Karpas-422 (cell line): ENCODE results near the gene TRPT1. TPM values are rescaled to one million over a fixed set of nuclear protein-coding genes. Genes with fewer than 3 reads are reported as not detected.

Experiments
- DNase-seq: peaks from one replicate; pipeline ENCODE4 v3.0.0-alpha.2; 2015
- H2AFZ ChIP-seq: fragments of 200-600 bp; sonication (generic); 2 replicates; pipeline ENCODE4 v1.6.1; 2014; ENCODE audit warnings: antibody characterized with exemption, low read length, mixed read lengths
- H3K27ac ChIP-seq: fragments of 200-600 bp; sonication (generic); 2 replicates; pipeline ENCODE4 v1.5.1; 2014; ENCODE audit warnings: mild to moderate bottlenecking, low read length, moderate library complexity
- H3K27me3 ChIP-seq: fragments of 200-600 bp; sonication (generic); 2 replicates; pipeline ENCODE4 v1.6.1; 2014; ENCODE audit warnings: low read length, mixed read lengths
- H3K36me3 ChIP-seq: fragments of 200-600 bp; sonication (generic); 2 replicates; pipeline ENCODE4 v1.6.1; 2014; ENCODE audit warnings: low read length, mixed read lengths; ENCODE audit not compliant: insufficient read depth
- H3K4me1 ChIP-seq: fragments of 200-600 bp; sonication (generic); 2 replicates; pipeline ENCODE4 v1.6.1; 2014; ENCODE audit warnings: mild to moderate bottlenecking, low read length, mixed read lengths
- H3K4me2 ChIP-seq: fragments of 200-600 bp; sonication (generic); 2 replicates; pipeline ENCODE4 v1.6.1; 2014; ENCODE audit warnings: low read length, low read depth, mild to moderate bottlenecking; ENCODE audit not compliant: poor library complexity, severe bottlenecking
- H3K4me3 ChIP-seq: fragments of 200-600 bp; sonication (generic); 2 replicates; pipeline ENCODE4 v1.5.1; 2014; ENCODE audit warnings: mild to moderate bottlenecking, antibody characterized with exemption, low read length, mixed read lengths
- H3K79me2 ChIP-seq: fragments of 200-600 bp; sonication (generic); 2 replicates; pipeline ENCODE4 v1.6.1; 2014; ENCODE audit warnings: mild to moderate bottlenecking, low read length, mixed read lengths
- H3K9ac ChIP-seq: fragments of 200-600 bp; sonication (generic); 2 replicates; pipeline ENCODE4 v1.6.0; 2014; ENCODE audit warnings: low read length
- H3K9me2 ChIP-seq: fragments of 200-600 bp; sonication (generic), shearing (Covaris generic); replicated peaks from 2 replicates; pipeline ENCODE4 v1.6.0; 2014; ENCODE audit warnings: mild to moderate bottlenecking, low read length, moderate library complexity; ENCODE audit not compliant: insufficient read depth
- H3K9me3 ChIP-seq: fragments of 300-700, 200-600 bp; sonication (generic); 2 replicates; pipeline ENCODE4 v1.6.1; 2014; ENCODE audit warnings: low read length, mixed read lengths
- H4K20me1 ChIP-seq: fragments of 200-600 bp; sonication (generic); 2 replicates; pipeline ENCODE4 v1.6.1; 2014; ENCODE audit warnings: mild to moderate bottlenecking, antibody characterized with exemption, low read length, low read depth; ENCODE audit not compliant: insufficient read depth
- total RNA-seq: library from RNA; depleted of rRNA; stranded (reverse); fragments of >200 nt; shearing (Covaris generic); gene quantifications from 2 replicates; pipeline ENCODE4 v1.2.3, GENCODE V29; 2014; ENCODE audit warnings: low replicate concordance

Gene TRPT1
- total RNA-seq, 1 experiment from 2014 or later: 90.4 TPM

DNA sequence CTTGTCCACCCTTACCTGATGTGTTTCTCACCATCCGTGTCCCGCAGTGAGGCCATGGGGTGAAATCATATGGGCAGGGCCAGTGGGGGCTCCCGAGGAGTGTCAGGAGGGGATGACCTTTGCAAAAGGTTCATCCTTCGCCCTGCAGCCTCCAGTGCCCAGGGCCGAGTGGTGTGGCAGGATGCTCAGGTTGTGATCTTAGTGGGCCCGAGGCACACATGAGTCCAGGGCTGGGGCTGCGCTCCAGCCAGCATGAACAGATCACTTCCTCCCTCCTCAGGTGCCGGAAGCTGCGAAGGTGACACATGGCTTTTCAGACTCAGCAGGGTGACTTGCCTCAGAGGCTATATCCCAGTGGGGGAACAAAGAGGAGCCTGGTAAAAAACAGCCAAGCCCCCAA is 12.1 kb upstream of the TRPT1 start:
- no peak overlapping the region for H3K9ac ChIP-seq

GRCh38 chr11:64237484-64237951 is 11.5 kb upstream of the TRPT1 start:
- Histone ChIP-seq H3K36me3 (0 out of 2 replicates have a peak, but pooled peaks cover 5% of the 10 kb centered on the region), H3K9ac (no peak overlapping the region), H3K27ac (no peak overlapping the region), H3K27me3 (no peaks in the 10 kb centered on the region), H4K20me1 (0 out of 2 replicates have a peak, but pooled peaks cover 7% of the 10 kb centered on the region), H3K79me2 (peaks cover 20% of the 10 kb centered on the region), H3K9me2 (no peaks in the 10 kb centered on the region), H2AFZ (no peak overlapping the region), H3K4me2 (no peak overlapping the region), H3K4me1 (peaks cover 48% of the 10 kb centered on the region), H3K9me3 (no peaks in the 10 kb centered on the region), H3K4me3 (no peak overlapping the region)
- no peak for DNase-seq

More for the DNA sequence above, 12.1 kb upstream of the TRPT1 start:
- no peaks in the 10 kb centered on the region for H3K27me3 ChIP-seq
- H3K36me3 ChIP-seq: 0 out of 2 replicates have a peak, but pooled peaks cover 5% of the 10 kb centered on the region
- peaks cover 48% of the 10 kb centered on the region for H3K4me1 ChIP-seq
- no peaks in the 10 kb centered on the region for H3K9me2 ChIP-seq
- no peak overlapping the region for H3K4me3 ChIP-seq
- DNase-seq: no peak
- peaks cover 7% of the 10 kb centered on the region; the same call in 1 of the 2 replicates for H4K20me1 ChIP-seq
- no peaks in the 10 kb centered on the region for H3K9me3 ChIP-seq
- H3K27ac ChIP-seq: 0 out of 2 replicates have a peak overlapping the region, but pooled peaks have one; percentile 55
- H2AFZ ChIP-seq: no peak overlapping the region
- H3K79me2 ChIP-seq: peaks cover 22% of the 10 kb centered on the region
- H3K4me2 ChIP-seq: no peak overlapping the region

- peaks cover 58% of the 10 kb centered on the region for H3K4me1 ChIP-seq
Measured at GRCh38 chr11:64235437-64236161, 9.6 kb upstream of the TRPT1 start.

GRCh38 chr11:64234647-64235379 is 8.8 kb upstream of the TRPT1 start:
- H3K36me3 ChIP-seq: 0 out of 2 replicates have a peak, but pooled peaks cover 5% of the 10 kb centered on the region
- H3K27me3 ChIP-seq: no peaks in the 10 kb centered on the region
- H3K4me1 ChIP-seq: peaks cover 54% of the 10 kb centered on the region
- peak; percentile 83 for DNase-seq
- peak overlapping the region; percentile 93 for H3K4me2 ChIP-seq
- peak overlapping the region; percentile 65 for H3K27ac ChIP-seq
- H4K20me1 ChIP-seq: 0 out of 2 replicates have a peak, but pooled peaks cover 7% of the 10 kb centered on the region
- H2AFZ ChIP-seq: no peak overlapping the region
- H3K9me2 ChIP-seq: no peaks in the 10 kb centered on the region
- no peaks in the 10 kb centered on the region for H3K9me3 ChIP-seq
- H3K4me3 ChIP-seq: peak overlapping the region; percentile 91
- H3K9ac ChIP-seq: peak overlapping the region; percentile 82
- H3K79me2 ChIP-seq: peaks cover 14% of the 10 kb centered on the region

More at GRCh38 chr11:64235437-64236161, 9.6 kb upstream of the TRPT1 start:
- Histone ChIP-seq H3K27ac (peak overlapping the region; percentile 65), H3K9me3 (no peaks in the 10 kb centered on the region), H3K9ac (peak overlapping the region; percentile 82), H3K79me2 (peaks cover 14% of the 10 kb centered on the region), H3K4me3 (peak overlapping the region; percentile 91), H3K27me3 (no peaks in the 10 kb centered on the region), H2AFZ (no peak overlapping the region), H4K20me1 (0 out of 2 replicates have a peak, but pooled peaks cover 7% of the 10 kb centered on the region), H3K4me2 (peak overlapping the region; percentile 93), H3K36me3 (0 out of 2 replicates have a peak, but pooled peaks cover 5% of the 10 kb centered on the region), H3K9me2 (no peaks in the 10 kb centered on the region)
- no peak for DNase-seq

GRCh38 chr11:64233913-64234586 is 8.1 kb upstream of the TRPT1 start, which contains the start of gene VEGFB:
VEGFB (plus strand) TSS chr11:64234584; CDS start chr11:64234834, 250 bp downstream.
- Histone ChIP-seq H3K36me3 (0 out of 2 replicates have a peak, but pooled peaks cover 5% of the 10 kb centered on the region), H2AFZ (no peak within 1 kb of the TSS)

DNA sequence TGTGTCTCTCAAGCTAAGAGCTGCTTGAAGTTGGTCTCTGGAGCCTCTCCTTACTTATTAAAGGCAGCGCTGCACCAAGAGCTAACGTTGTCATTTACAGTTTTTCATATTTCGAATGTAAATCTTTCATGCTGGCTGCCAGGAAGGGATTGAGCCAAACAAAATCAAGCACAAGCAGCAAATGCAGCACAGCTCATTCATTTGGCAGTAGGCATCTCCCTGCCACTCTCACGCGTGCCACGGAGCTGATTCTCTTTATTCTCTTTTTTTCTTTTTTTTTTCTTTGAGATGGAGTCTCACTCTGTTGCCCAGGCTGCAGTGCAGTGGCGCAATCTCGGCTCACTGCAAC is 7.0 kb upstream of the TRPT1 start:
- Histone ChIP-seq H4K20me1 (0 out of 2 replicates have a peak, but pooled peaks cover 7% of the 10 kb centered on the region), H3K79me2 (peaks cover 14% of the 10 kb centered on the region), H3K27ac (no peak overlapping the region), H3K4me1 (peaks cover 52% of the 10 kb centered on the region), H3K9me2 (no peaks in the 10 kb centered on the region), H3K9me3 (no peaks in the 10 kb centered on the region), H2AFZ (no peak overlapping the region), H3K27me3 (no peaks in the 10 kb centered on the region), H3K4me3 (no peak overlapping the region), H3K36me3 (0 out of 2 replicates have a peak, but pooled peaks cover 5% of the 10 kb centered on the region), H3K4me2 (peak overlapping the region; percentile 15), H3K9ac (peak overlapping the region; percentile 20; the same call in 1 of the 2 replicates)
- DNase-seq: no peak

More at GRCh38 chr11:64233913-64234586, 8.1 kb upstream of the TRPT1 start, which contains the start of gene VEGFB:
- H3K9me3 ChIP-seq: no peaks in the 10 kb centered on the region
- no peaks in the 10 kb centered on the region for H3K9me2 ChIP-seq
- DNase-seq: peak; percentile 88
- peak within 1 kb of the TSS; percentile 93 for H3K4me2 ChIP-seq
- peak within 1 kb of the TSS; percentile 91 for H3K4me3 ChIP-seq
- H3K27ac ChIP-seq: peak within 1 kb of the TSS; percentile 65
- peaks cover 55% of the 10 kb centered on the region for H3K4me1 ChIP-seq
- H3K9ac ChIP-seq: peak within 1 kb of the TSS; percentile 82
- 0 out of 2 replicates have a peak, but pooled peaks cover 7% of the 10 kb centered on the region for H4K20me1 ChIP-seq
- H3K79me2 ChIP-seq: peaks cover 14% of the 10 kb centered on the region
- H3K27me3 ChIP-seq: no peaks in the 10 kb centered on the region

- Histone ChIP-seq H3K27me3 (no peaks in the 10 kb centered on the region), H3K4me1 (peaks cover 56% of the 10 kb centered on the region), H3K4me2 (peak overlapping the region; percentile 86), H3K79me2 (peaks cover 17% of the 10 kb centered on the region), H3K9me2 (no peaks in the 10 kb centered on the region), H4K20me1 (0 out of 2 replicates have a peak, but pooled peaks cover 7% of the 10 kb centered on the region), H2AFZ (no peak overlapping the region), H3K4me3 (no peak overlapping the region; the same call in 1 of the 2 replicates), H3K9me3 (no peaks in the 10 kb centered on the region), H3K9ac (peak overlapping the region; percentile 74), H3K27ac (peak overlapping the region; percentile 4; the same call in 1 of the 2 replicates), H3K36me3 (0 out of 2 replicates have a peak, but pooled peaks cover 4% of the 10 kb centered on the region)
- no peak for DNase-seq
Measured at GRCh38 chr11:64232182-64232966, 6.4 kb upstream of the TRPT1 start.
